ENCODE measurements around the gene ANO1.

DNA sequence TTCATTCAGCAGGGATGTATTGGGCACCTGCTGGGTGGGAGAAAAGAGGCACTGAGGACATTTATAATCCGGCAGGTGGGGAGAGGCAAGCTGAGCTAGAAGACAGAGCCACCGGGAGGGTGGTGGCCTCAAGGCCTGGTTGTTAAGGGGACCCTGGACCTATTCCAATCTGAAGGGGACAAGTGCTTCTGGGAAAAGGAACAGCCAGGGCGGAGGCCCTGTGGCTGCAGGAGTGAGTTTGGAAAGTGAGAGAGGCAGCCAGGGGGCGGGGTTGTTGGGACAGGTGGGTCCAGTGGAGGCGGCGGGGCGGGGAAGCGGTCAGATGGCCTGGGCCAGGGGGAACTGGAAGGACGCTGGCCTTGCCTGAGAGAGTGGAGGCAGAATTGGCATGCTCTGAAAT, 29.1 kb downstream of the ANO1 start:
- no peak for TF ChIP-seq EZH2phosphoT487 (IDR thresholded peaks at IDR 0.05; ENCODE audit: low read length)
- TF ChIP-seq, protein P1, sequence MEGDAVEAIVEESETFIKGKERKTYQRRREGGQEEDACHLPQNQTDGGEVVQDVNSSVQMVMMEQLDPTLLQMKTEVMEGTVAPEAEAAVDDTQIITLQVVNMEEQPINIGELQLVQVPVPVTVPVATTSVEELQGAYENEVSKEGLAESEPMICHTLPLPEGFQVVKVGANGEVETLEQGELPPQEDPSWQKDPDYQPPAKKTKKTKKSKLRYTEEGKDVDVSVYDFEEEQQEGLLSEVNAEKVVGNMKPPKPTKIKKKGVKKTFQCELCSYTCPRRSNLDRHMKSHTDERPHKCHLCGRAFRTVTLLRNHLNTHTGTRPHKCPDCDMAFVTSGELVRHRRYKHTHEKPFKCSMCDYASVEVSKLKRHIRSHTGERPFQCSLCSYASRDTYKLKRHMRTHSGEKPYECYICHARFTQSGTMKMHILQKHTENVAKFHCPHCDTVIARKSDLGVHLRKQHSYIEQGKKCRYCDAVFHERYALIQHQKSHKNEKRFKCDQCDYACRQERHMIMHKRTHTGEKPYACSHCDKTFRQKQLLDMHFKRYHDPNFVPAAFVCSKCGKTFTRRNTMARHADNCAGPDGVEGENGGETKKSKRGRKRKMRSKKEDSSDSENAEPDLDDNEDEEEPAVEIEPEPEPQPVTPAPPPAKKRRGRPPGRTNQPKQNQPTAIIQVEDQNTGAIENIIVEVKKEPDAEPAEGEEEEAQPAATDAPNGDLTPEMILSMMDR (IDR thresholded peaks at IDR 0.05; ENCODE audit: low read length), result no peak
